ENCODE results near the gene OPA3. TPM values are rescaled to one million over a fixed set of nuclear protein-coding genes. Genes with fewer than 3 reads are reported as not detected.
A peak's percentile ranks its signal among the peaks of the same experiment; 100 is the strongest.

OPA3 gene
- total RNA-seq, 4 donors from 2014 or later, result 4.8 to 6.7 (median 5.7) TPM

DNA sequence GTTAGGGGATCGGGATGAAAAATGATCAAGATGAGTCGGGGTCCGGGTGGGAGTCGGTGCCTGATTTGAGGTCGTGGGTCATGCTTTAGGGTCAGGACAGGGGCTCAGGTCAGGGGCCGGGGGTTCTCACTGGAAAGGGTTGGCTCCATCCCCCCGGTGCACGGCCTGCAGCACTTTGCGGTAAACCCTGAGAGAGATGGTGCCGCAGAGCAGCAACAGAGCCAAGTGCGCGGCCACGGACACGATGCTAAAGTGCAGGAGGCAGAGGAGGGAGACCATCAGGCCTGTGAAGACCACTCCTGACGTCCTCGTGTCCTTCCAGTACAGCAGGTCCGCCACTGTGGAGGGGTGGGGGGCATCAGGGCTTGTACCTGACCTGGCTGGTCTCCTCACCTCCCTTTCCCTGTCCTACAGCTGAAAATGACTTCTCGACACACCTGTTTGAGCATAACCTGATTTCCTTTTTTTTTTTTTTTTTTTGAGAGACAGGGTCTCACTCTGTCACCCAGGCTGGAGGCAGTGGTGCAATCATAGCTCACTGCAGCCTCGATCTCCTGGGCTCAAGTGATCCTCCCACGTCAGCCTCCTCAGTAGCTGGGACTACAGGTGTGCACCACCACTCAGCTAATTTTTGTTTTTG, 95.3 kb downstream of the OPA3 start:
- Histone ChIP-seq H3K4me1 (peaks cover 0 to 27% (median 4%) of the 10 kb centered on the region in 4 donors), H3K27ac (no peak overlapping the region), H3K9me3 (no peaks in the 10 kb centered on the region), H3K4me3 (no peak overlapping the region), H3K36me3 (no peaks in the 10 kb centered on the region), H3K27me3 (peaks cover 0 to 19% of the 10 kb centered on the region in 2 donors)
- WGBS, 2 donors, result 88 to 93% methylated on average over 20 of the region's 20 CpGs
- DNase-seq (ENCODE audit: low spot score in 2 of 2), result no peak
- no peak for TF ChIP-seq POLR2A (IDR thresholded peaks at IDR 0.05)
- TF ChIP-seq CTCF (IDR thresholded peaks at IDR 0.05), result no peak
- no peak for TF ChIP-seq EP300 (IDR thresholded peaks at IDR 0.05)

DNA sequence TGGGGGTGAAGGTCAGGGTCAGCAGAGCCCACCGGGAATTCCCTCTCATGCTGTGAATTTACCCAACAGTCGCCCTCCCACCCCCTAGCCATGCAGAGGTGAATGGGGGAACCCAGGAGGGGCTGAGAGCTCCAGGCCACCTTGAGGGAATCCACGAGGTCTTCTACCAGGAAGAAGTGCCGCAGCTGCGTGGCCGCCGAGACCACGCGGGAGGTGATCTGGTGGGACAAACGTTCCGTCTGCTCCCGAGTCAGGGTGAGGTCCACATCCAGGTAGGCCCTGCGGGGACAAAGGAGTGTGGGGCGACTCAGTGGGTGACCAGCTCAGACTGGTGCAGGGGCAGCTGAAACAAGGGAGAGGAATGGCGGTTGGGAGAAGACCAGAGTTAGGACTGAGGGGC, 95.9 kb downstream of the OPA3 start:
- Histone ChIP-seq H3K27me3 (peaks cover 0 to 13% of the 10 kb centered on the region in 2 donors), H3K36me3 (no peaks in the 10 kb centered on the region), H3K27ac (no peak overlapping the region), H3K9me3 (no peaks in the 10 kb centered on the region), H3K4me1 (peaks cover 0 to 26% (median 4%) of the 10 kb centered on the region in 4 donors), H3K4me3 (no peak overlapping the region)
- WGBS, 2 donors, result 85 to 91% methylated on average over 14 to 15 of the region's 15 CpGs
- no peak for TF ChIP-seq POLR2A (IDR thresholded peaks at IDR 0.05)
- no peak for TF ChIP-seq EP300 (IDR thresholded peaks at IDR 0.05)
- no peak for TF ChIP-seq CTCF (IDR thresholded peaks at IDR 0.05)
- DNase-seq (ENCODE audit: low spot score in 2 of 2), result no peak

GRCh38 chr19:45485305-45486077, 99.1 kb downstream of the OPA3 start:
- WGBS, 2 donors, result 1% methylated on average over 25 to 28 of the region's 35 CpGs

GRCh38 chr19:45484273-45484945, 100.2 kb downstream of the OPA3 start:
- no peak overlapping the region for H3K4me3 ChIP-seq
- H3K9me3 ChIP-seq, result no peaks in the 10 kb centered on the region
- no peaks in the 10 kb centered on the region for H3K36me3 ChIP-seq
- H3K27me3 ChIP-seq, result no peaks in the 10 kb centered on the region
- H3K4me1 ChIP-seq, result peaks cover 0 to 10% (median 0%) of the 10 kb centered on the region in 4 donors
- DNase-seq (ENCODE audit: low spot score in 2 of 2), result no peak
- no peak overlapping the region for H3K27ac ChIP-seq
- no peak for TF ChIP-seq EP300 (IDR thresholded peaks at IDR 0.05)
- no peak for TF ChIP-seq CTCF (IDR thresholded peaks at IDR 0.05)
- TF ChIP-seq POLR2A (IDR thresholded peaks at IDR 0.05), result no peak
- 74% methylated on average over 13 of the region's 13 CpGs for WGBS, 2 donors

More at GRCh38 chr19:45485305-45486077, 99.1 kb downstream of the OPA3 start:
- peak overlapping the region; percentile 46 to 87 (median 56) for H3K4me3 ChIP-seq
- no peaks in the 10 kb centered on the region for H3K27me3 ChIP-seq
- TF ChIP-seq CTCF (IDR thresholded peaks at IDR 0.05) (peak; percentile 81 to 88 (median 86)), POLR2A (IDR thresholded peaks at IDR 0.05) (no peak), EP300 (IDR thresholded peaks at IDR 0.05) (peak in 1 of 2 donors; percentile 58)
- H3K9me3 ChIP-seq, result no peaks in the 10 kb centered on the region
- peak overlapping the region; percentile 6 to 84 (median 54) for H3K27ac ChIP-seq
- H3K4me1 ChIP-seq, result peaks cover 0 to 10% (median 0%) of the 10 kb centered on the region in 4 donors
- no peaks in the 10 kb centered on the region for H3K36me3 ChIP-seq
- peak; percentile 98 to 99 for DNase-seq (ENCODE audit: low spot score in 2 of 2)

All from tibial nerve (tissue), 4 donors.